Stimulated activated CD4-positive, alpha-beta T cell treated with anti-CD3 and anti-CD28 coated beads, Interleukin-1b, Interleukin-23, amount 100 ng/mL, for 4 hours (primary cell): ENCODE data around the gene PIP5K1C.

Experiments used
- DNase-seq, 2 donors: peaks; one replicate each; pipeline ENCODE4 v3.0.0-alpha.2; 2020; ENCODE audit warnings: low read depth in 2 of 2

The PIP5K1C gene

DNA sequence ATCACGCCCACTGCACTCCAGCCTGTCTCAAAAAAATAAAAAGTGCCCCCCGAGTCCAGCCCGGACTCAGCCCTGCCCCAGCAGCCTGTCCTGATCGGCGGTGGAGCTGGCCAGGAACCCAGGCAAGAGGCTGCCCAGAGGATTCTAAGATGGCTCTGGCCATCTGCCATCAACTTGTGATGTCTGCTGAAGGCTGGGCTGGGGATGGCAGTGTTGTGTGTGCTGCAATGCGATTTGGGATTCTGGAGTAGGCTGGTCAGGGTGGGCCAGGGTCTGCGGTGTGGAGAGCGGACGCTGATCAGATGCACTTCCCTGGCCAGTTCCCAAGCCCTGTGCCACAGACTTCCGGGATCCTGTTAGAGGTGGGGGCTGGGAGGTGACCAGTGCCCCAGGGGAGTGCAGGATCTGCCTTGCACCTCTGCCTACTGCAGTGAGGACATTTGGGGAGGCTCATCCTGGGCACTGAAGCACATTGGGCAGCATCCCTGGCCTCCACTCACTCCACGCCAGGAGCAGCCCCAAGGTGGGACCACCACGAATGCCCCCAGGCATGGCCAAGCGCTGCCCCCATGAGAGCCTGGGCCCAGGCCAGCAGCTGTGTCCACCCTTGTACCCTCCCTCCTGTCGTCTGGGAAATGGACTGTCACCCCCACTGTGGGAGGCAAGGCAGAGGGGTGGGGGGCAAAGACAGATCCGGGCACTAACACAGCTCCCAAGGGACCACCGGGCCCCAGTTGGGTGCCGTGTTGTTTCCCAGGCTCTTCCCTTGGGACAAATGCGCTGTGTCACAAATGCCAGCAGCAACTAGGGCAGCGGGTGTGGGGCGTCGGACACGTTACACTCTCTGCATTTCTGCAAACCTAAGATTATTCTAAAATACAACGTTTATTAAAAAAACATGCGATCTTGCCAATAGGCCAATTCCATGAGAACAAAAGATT is 90.2 kb downstream of the PIP5K1C start:
- DNase-seq: no peak

DNA sequence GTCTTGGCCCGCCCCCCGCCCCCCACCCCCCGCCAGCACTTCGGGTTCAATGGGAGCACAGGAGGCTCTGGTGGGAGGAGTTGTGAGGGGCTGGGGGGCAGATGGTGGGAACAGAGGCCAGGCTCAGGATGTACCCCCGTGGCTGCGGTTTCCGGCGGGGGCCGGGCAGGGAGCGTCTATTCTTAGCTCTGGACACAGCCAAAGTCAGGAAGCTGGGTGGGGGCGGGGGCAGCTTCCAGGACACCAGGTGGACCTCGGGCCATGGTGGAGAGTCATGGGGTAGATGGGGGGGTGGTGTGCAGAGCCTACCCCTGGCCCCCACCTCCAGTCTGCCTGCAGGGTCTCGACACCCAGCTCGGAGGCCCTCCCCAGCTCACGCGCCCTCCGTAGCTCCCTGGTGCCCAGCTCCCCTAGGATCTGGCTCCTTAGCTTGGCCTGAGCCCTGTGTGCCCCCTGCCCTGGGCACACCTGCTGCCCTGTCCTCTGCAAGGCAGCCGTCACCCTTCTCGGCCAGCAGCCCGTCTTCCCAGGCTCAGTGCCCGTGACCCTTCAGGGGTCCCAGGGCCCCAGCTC is 91.4 kb downstream of the PIP5K1C start:
- DNase-seq: no peak

DNA sequence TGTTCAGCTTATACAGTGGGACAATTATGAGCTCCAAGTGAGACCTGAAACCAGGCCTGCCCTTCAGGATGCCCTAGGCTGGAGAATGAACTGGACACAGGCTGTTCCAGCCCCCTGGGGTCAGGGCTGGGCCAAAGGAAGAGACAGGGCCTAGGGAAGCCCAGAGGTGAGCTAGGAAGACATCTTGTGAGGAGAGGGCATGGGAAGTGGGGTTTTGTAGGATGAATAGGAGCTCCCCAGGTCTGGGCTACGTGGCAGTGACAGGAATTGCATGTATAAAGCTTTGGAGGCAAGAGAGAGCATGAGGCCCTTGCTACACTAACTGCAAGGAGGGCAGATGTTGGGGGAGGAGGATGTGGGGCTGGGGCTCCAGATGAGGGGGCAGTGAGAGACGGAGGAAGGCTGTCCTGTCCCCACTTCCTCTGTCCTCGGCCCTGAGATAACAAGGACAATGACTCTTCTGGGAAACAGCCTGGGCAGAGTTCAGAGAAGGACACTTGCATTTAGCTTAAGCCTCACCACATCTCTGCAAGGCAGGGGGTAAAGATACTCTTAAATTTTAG is 92.1 kb downstream of the PIP5K1C start:
- DNase-seq: no peak

DNA sequence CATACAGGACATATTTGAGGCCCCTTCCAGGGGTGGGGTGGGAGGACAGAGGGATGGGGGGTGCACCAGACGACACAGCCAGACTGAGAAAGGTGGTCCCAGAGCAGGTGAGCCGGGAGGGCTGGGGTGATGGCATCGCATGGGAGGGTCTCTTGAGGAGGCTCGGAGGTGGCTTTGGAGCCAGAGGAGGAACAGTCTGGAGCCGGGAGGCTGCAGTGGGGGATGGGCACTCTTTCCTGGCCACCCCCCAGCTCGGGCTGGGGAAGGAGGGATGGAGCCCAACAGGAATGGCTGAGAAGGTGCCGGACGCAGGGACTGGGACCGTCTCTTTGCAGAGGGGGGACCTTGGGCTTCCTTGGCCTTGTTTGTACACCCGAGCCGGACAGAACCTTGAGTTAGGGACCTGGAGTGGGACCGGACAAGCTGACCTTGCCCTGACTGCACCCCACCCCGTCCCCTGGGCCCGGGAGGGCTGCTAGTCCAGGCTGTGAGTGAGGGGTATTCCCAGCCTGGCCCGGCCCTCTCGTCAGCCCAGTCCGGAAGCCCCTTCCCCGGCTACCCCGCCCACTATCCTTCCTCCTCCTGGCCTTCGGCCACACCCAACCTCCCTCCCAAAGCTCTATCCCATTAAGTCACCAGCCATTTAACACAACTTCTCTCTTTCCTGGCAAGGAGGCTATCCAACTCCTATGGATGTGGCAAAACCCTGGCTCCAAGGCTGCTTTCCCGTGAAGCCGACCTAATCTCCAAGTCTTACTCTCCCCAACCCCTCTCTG is 92.8 kb downstream of the PIP5K1C start:
- DNase-seq: no peak

DNA sequence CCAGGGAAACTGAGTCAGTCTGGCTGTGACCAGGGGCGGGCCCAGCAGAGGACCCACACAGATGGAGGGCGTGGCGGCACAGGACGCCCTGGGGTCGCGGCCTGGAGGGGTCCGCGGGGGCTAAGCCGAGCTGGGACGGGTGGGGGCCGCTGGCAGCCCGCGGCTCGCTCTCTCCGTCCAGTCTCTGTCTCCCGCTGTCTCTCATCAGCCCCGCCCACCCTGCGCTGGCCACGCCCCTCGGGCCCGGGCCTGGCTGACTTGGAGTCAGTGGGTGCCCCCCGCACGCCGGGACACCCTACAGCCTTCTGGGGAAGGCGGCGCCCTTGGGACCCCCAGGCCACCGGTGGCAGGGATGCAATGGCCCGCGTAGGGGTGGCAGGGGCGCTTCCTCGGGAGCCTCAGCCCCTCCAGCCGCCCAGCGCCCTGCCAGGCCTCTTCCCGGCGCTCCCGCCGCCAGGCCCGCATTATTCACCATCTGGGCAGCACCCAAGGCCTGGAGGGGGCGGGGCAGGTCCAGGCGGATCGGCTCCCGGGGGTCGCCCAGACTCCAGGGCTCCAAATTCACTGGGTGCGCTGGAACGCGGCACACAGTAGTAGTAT is 93.5 kb downstream of the PIP5K1C start, which contains the start of gene TBXA2R:
Gene TBXA2R (minus strand): TSS at position 186 of the 600 bp plus-strand sequence. CDS start 6,241 bp downstream, outside the sequence.
- DNase-seq: peak; percentile 43 to 64

DNA sequence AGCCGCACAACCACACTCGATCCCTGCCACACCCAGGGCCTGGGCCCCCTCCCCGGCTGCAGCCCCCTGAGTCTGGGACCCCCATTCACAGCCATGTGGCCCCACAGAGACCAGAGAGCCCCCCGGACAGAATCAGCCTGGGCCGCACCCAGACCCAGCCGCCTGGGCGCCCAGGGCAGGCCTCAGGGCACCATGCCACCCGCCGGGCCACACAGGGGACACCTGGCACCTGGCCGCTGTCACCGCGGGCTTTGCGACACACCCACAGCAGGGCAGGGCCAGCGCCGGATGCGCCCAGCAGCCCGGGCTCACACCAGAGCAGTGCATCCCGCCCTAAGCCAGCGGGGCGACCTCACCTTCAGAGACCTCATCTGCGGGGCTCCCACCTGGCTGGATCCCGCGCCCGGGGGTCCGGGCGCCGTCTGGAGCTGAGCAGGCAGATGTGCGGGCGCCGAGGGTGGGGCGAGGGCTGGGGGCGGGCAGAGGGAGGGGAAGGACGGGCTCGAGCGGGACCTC is 94.0 kb downstream of the PIP5K1C start:
- peak in 1 of 2 donors; percentile 15 for DNase-seq

DNA sequence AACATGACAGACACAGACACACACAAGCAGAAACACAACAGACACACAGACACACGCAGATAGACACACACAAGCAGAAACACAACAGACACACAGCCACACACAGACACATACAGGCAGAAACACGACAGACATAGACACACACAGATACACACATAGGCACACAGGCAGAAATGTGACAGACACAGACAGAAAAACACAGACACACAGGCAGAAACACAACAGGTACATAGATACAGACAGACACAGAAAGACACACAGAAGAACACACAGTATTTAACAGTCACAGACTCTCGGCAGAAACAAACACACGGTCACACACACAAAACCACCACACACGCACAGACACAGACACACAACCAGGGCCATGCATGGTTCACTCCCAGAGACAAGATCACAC is 94.5 kb downstream of the PIP5K1C start:
- no peak for DNase-seq

DNA sequence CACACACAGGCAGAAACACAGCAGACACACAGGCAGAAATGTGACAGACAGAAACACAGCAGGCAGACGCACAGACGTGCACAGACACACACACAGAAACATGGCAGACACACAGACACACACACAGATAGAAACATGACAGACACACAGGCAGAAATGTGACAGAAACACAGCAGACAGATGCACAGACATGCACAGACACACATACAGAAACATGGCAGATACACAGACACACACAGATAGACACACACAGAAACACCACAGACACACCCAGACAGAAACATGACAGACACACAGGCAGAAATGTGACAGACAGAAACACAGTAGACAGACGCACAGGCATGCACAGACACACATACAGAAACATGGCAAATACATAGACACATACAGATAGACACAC is 94.9 kb downstream of the PIP5K1C start:
- no peak for DNase-seq

DNA sequence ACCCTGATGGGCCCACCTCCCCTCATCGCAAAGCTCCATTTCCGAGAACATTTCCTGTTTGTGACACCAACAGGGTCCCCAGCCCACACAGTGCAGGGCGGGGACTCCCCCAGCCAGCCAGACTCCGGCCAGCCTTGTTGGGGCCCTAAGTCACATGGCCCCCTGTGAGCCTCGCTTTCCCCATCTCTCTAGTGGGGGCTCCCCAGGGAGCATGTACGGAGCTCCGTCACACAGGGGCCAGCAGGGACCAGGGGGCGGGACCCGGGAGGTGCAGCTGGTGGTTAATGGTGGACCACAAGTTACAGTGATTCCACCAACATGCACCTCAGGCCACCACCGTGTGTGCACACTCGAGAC is 95.3 kb downstream of the PIP5K1C start:
- DNase-seq: no peak

DNA sequence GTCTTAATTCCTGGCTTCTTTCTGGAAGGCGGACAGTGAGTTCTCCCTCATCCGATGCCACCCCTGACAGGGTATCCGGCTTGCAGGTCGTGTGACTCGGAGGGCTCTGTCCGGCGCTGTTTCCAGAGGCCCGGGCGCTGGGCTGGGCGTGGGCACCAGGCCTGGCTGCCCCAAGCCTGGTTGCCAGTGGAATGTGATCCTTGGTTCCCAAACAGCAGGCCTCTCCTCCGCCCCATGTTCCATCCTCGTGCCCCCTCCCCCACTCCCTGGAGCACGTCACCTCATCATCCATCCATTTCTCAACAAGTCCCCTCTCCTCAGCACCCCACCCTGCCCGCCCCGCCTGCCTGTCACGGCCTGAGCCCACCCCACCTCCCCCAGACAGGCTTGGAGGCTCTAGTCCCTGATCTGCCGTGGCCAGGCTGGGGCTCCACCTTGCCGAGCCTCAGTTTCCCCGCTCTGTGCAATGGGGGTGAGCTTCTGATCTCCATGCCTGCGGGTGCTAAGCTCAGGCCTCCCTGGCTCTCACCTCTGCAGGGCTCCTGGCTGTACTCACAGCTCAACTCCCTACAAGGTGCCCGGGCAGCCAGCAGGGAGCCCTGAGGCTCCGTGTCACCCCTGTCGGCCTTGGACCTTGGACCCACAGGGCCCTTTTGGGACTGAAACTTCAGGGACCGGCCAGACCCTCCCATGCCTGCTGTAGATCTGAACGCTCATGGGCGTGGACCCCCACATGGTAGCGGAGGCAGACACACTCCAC is 95.9 kb downstream of the PIP5K1C start:
- DNase-seq: no peak

DNA sequence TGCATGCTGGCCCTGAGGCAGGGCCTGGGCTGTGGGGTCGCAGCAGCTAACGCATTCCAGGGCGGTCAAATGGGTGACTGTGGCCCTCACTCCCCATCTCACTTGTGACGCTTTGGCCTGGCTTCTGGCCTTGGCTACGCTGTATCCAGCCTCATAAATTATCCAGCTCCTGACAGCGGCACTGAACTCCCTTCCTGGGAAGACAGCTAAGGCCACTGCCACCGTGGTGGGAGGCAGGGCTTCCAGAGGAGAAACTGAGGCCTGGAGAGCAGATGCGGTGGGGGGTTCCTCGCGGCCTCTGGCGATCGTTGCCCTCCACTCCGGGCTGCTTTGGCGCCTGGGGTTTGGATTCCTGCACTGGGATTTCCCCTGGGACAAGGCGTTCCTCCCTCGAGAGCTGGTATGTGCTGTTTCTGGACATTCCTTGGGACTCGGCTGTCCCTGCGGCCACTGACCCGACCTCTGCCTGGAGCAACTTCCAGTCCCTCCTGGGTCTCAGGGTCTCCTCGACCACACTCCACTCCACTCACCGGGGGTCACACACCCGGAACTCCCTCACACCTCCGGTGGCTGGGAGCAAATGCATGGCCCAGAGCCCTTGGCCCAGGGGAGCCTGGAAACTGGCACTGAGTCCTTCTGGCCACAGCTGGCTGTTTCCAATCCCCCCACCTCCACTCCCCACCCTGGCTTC is 97.0 kb downstream of the PIP5K1C start:
- no peak for DNase-seq

DNA sequence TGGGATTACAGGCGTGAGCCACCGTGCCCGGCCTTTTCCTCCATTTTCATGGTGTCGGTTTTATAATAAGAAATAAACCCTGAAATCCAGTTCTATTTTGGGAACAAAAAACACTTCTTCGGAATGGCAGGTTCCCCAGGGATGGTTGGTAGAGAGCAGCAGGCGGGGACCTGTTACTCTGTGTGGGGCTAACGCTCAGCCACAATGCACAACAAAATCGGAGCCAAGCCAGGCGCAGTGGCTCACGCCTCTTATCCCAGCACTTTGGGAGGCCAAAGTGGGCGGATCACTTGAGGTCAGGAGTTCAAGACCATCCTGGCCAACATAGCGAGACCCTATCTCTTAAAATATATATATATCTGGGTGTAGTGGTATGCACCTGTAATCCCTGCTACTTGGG is 99.2 kb downstream of the PIP5K1C start:
- no peak for DNase-seq

DNA sequence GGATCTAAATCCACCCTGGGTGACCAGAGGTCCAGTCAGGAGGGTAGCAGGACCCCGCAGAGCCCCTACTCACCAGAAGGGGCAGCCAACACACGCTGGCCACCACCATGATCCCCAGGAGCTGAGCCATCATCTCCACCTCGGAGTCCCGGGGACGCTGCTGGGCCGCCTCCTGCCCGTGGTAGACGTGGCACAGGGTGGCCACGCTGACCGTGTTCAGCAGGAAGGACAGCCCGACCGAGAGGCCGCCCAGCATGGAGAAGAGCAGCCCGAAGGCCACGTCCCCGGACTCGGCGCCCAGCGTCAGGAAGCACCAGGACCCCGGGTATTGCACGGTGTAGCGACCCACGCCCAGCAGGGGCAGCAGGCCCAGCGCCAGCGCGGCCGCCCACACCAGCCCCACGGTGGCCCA is 100.5 kb downstream of the PIP5K1C start:
- DNase-seq: no peak

DNA sequence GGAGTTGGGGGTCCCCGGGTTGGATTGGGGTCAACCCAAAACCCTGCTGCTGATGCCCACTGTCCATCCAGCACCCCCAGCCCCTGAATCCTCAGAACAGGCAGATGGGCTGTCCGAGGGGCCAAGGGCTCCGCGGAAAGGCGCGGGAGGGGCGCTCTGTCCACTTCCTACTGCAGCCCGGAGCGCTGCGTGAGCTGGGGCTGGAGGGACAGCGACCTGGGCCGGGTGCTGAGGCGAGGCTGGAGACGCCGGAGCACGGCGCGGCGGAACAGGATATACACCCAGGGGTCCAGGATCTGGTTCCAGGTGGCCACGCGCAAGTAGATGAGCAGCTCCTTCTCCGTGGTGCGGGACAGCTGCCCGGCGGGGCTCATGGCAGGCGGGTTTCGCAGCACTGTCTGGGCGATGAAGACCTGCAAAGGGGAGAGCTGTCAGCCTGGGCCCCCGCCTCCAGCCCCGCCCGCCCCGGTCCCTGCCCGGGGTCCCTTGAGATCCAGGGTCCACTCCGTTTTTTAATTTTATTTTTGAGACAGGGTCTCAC is 104.7 kb downstream of the PIP5K1C start:
- no peak for DNase-seq

DNA sequence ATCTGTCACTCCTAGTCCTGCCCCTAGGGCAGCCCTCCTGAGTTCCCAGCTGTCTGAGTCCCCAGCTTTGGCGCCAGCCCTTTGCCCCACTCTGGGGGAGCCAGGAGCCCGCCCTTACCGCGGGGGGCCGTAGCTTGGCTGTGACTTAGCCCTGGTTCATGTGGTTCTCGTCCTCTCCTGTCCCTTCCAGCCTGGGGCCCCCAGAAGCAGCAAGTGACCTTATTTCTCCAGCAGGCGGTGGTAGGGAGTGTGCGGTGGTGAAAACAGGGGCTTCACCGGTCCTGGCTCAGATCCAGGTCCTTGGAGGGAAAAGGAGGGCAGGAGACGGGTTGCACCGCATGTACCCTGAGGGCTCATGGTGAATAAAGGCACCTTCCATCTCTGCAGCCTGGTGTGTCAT is 107.1 kb downstream of the PIP5K1C start:
- no peak for DNase-seq

DNA sequence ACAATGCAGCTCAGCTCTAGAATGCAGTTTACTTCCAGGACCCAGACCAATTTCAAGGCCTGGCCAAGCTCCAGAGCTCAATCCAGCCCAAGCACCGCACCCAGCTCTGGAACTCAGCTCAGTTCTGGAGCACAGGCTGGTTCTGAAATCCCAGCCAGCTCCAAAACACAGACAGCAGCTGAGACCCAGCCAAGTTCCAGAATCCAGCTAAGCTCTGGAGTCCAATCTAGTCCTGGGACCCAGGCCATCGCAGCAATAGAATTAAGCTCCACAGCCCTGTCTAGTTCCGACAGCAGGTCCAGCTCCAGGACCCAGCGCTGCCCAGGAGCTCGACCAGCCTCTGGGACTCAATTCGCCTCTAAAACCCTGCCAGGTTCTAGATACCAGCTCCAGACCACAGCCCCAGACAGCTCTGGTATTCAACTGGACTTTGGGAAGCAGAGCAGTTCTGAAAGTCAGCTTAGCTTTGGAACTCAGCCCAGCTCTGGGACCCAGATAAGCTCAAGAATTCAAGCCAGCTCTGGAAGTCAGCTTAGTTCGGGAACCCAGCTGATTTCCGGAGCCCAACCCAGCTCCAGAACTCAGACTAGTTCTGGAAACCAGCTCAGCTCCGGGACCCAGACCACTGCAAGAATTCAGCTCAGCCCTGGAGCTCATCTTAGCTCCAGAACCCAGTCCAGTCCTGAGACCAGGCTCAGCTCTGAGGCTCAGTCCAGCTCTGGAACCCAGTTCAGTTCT is 108.2 kb downstream of the PIP5K1C start:
- DNase-seq: no peak

DNA sequence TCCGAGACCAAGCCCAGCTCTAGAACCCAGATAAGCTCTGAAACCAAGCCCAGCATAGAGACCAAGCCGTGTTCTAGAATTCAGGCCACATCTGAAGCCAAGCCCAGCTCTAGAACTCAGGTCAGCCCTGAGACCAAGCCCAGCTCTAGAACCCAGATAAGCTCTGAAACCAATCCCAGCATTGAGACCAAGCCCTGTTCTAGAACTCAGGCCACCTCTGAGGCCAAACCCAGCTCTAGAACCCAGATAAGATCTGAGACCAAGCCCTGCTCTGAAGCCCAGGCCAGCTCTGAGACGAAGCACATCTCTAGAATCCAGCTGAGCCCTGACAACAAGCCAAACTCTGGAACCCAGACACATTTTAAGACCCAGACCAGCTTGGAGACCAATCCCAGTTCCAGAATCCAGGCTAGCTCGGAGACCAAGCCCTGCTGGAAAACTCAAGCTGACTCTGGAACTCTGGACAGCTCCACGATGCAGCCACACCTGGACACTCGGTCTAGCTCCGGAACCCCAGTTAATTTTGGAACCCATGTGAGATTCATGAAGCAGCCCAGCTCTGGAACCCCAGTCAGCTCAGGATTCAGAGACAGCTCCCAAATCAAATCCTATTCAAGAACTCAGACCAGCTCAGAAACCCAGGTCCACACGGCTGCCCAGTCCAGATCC is 109.1 kb downstream of the PIP5K1C start:
- DNase-seq: no peak

DNA sequence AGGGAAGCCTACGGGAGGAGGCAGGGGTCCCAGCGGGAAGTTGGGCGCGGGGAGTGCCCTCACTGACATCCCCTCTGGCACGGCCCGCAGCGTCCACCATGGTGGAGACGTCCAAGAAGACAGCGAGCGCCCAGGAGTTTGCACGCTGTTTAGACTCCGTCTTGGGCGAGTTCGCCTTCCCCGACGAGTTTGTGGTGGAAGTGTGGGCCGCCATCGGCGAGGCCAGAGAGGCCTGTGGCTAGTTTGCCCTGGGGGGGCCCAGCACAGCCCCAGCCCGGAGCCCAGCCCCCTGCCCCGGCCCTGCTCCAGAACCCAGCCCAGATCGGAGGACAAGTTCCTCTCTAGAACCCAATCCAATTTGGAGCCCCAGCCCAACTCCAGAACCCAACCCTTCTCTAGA is 110.3 kb downstream of the PIP5K1C start:
- DNase-seq: no peak

DNA sequence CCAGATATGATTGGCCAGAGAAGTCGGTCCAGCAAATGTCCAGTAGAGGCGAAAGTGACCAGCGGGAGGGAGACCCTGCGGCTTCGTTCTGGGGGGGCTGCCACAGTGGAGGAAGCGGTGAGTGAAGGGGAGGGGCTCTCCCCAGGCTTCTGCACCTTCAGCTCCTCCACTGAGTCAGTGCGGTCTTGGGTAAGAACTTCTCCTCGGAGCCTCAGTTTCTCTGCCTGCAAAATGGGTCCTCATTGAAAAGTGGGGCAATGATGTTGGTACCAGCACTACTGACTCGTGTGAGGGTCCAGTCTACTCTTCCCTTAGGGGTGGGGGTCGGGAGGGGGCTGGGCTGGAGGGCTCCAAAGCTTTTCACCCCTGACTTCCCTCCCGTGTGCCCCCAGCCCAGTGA is 110.8 kb downstream of the PIP5K1C start:
- no peak for DNase-seq
